ENCODE measurements around the gene IP6K2. TPM values are rescaled to one million over a fixed set of nuclear protein-coding genes. Genes with fewer than 3 reads are reported as not detected.
A peak's percentile ranks its signal among the peaks of the same experiment; 100 is the strongest.

IP6K2 gene
- polyA plus RNA-seq, 1 donor = 176 TPM

- DNase-seq = no peak
- Histone ChIP-seq H3K4me3 (ENCODE audit: low read length) (no peak overlapping the region), H3K27me3 (ENCODE audit: control insufficient read depth, insufficient read depth, low read length) (no peaks in the 10 kb centered on the region), H3K9me3 (ENCODE audit: control insufficient read depth, low read depth, low read length) (no peaks in the 10 kb centered on the region), H3K4me1 (ENCODE audit: control insufficient read depth, insufficient read depth, low read length) (no peaks in the 10 kb centered on the region), H3K27ac (ENCODE audit: low read length) (no peak overlapping the region), H3K36me3 (ENCODE audit: control insufficient read depth, insufficient read depth, low read length) (peaks cover 47% of the 10 kb centered on the region)
- no CpG with 5 or more reads among the region's 9 CpGs for WGBS (ENCODE audit: insufficient coverage, low lambda C conversion rate)
These were observed 42.5 kb downstream of the IP6K2 start for GRCh38 chr3:48674505-48674904.

- DNase-seq = no peak
- no CpG with 5 or more reads among the region's 1 CpG for WGBS (ENCODE audit: insufficient coverage, low lambda C conversion rate)
- Histone ChIP-seq H3K9me3 (ENCODE audit: control insufficient read depth, low read depth, low read length) (no peaks in the 10 kb centered on the region), H3K27me3 (ENCODE audit: control insufficient read depth, insufficient read depth, low read length) (no peaks in the 10 kb centered on the region), H3K4me3 (ENCODE audit: low read length) (no peak overlapping the region), H3K36me3 (ENCODE audit: control insufficient read depth, insufficient read depth, low read length) (peaks cover 28% of the 10 kb centered on the region), H3K27ac (ENCODE audit: low read length) (no peak overlapping the region), H3K4me1 (ENCODE audit: control insufficient read depth, insufficient read depth, low read length) (no peaks in the 10 kb centered on the region)
These were observed 44.5 kb downstream of the IP6K2 start for GRCh38 chr3:48672522-48672921.

GRCh38 chr3:48664929-48665328 is 52.1 kb downstream of the IP6K2 start:
- no peak overlapping the region for H3K4me3 ChIP-seq (ENCODE audit: low read length)
- WGBS (ENCODE audit: insufficient coverage, low lambda C conversion rate) = no CpG with 5 or more reads among the region's 4 CpGs
- H3K9me3 ChIP-seq (ENCODE audit: control insufficient read depth, low read depth, low read length) = peaks cover 17% of the 10 kb centered on the region
- no peak for DNase-seq
- H3K4me1 ChIP-seq (ENCODE audit: control insufficient read depth, insufficient read depth, low read length) = peaks cover 9% of the 10 kb centered on the region
- peaks cover 37% of the 10 kb centered on the region for H3K27me3 ChIP-seq (ENCODE audit: control insufficient read depth, insufficient read depth, low read length)
- H3K36me3 ChIP-seq (ENCODE audit: control insufficient read depth, insufficient read depth, low read length) = no peaks in the 10 kb centered on the region
- no peak overlapping the region for H3K27ac ChIP-seq (ENCODE audit: low read length)

GRCh38 chr3:48664313-48664644 is 52.7 kb downstream of the IP6K2 start:
- WGBS (ENCODE audit: insufficient coverage, low lambda C conversion rate) = no CpG with 5 or more reads among the region's 11 CpGs
- H3K27me3 ChIP-seq (ENCODE audit: control insufficient read depth, insufficient read depth, low read length) = peaks cover 37% of the 10 kb centered on the region

GRCh38 chr3:48663489-48664312 is 53.3 kb downstream of the IP6K2 start:
- H3K4me1 ChIP-seq (ENCODE audit: control insufficient read depth, insufficient read depth, low read length) = peaks cover 9% of the 10 kb centered on the region
- peak; percentile 96 for DNase-seq
- H3K27ac ChIP-seq (ENCODE audit: low read length) = peak overlapping the region; percentile 82
- no CpG with 5 or more reads among the region's 66 CpGs for WGBS (ENCODE audit: insufficient coverage, low lambda C conversion rate)
- H3K27me3 ChIP-seq (ENCODE audit: control insufficient read depth, insufficient read depth, low read length) = peaks cover 37% of the 10 kb centered on the region
- H3K4me3 ChIP-seq (ENCODE audit: low read length) = peak overlapping the region; percentile 75
- H3K9me3 ChIP-seq (ENCODE audit: control insufficient read depth, low read depth, low read length) = peaks cover 17% of the 10 kb centered on the region
- no peaks in the 10 kb centered on the region for H3K36me3 ChIP-seq (ENCODE audit: control insufficient read depth, insufficient read depth, low read length)

More at GRCh38 chr3:48664313-48664644, 52.7 kb downstream of the IP6K2 start:
- peak overlapping the region; percentile 75 for H3K4me3 ChIP-seq (ENCODE audit: low read length)
- H3K9me3 ChIP-seq (ENCODE audit: control insufficient read depth, low read depth, low read length) = peaks cover 17% of the 10 kb centered on the region
- no peaks in the 10 kb centered on the region for H3K36me3 ChIP-seq (ENCODE audit: control insufficient read depth, insufficient read depth, low read length)
- H3K4me1 ChIP-seq (ENCODE audit: control insufficient read depth, insufficient read depth, low read length) = peaks cover 9% of the 10 kb centered on the region
- no peak overlapping the region for H3K27ac ChIP-seq (ENCODE audit: low read length)
- DNase-seq = no peak

- WGBS (ENCODE audit: insufficient coverage, low lambda C conversion rate) = no CpG with 5 or more reads among the region's 52 CpGs
- Histone ChIP-seq H3K4me1 (ENCODE audit: control insufficient read depth, insufficient read depth, low read length) (peaks cover 9% of the 10 kb centered on the region), H3K27ac (ENCODE audit: low read length) (peak within 1 kb of the TSS; percentile 82), H3K27me3 (ENCODE audit: control insufficient read depth, insufficient read depth, low read length) (peaks cover 40% of the 10 kb centered on the region), H3K4me3 (ENCODE audit: low read length) (peak within 1 kb of the TSS; percentile 75), H3K36me3 (ENCODE audit: control insufficient read depth, insufficient read depth, low read length) (no peaks in the 10 kb centered on the region), H3K9me3 (ENCODE audit: control insufficient read depth, low read depth, low read length) (peaks cover 17% of the 10 kb centered on the region)
- peak; percentile 61 to 77 for DNase-seq
These were observed 54.1 kb downstream of the IP6K2 start, which contains the start of gene CELSR3 for GRCh38 chr3:48662753-48663488. Gene CELSR3 (minus strand): TSS chr3:48662886. CDS start chr3:48662634, 252 bp downstream.

GRCh38 chr3:48662145-48662752 is 54.8 kb downstream of the IP6K2 start:
- H3K27me3 ChIP-seq (ENCODE audit: control insufficient read depth, insufficient read depth, low read length) = peaks cover 47% of the 10 kb centered on the region
- no peaks in the 10 kb centered on the region for H3K36me3 ChIP-seq (ENCODE audit: control insufficient read depth, insufficient read depth, low read length)
- no peak for DNase-seq
- H3K27ac ChIP-seq (ENCODE audit: low read length) = no peak overlapping the region
- no CpG with 5 or more reads among the region's 46 CpGs for WGBS (ENCODE audit: insufficient coverage, low lambda C conversion rate)
- H3K4me1 ChIP-seq (ENCODE audit: control insufficient read depth, insufficient read depth, low read length) = peaks cover 9% of the 10 kb centered on the region
- peak overlapping the region; percentile 2 for H3K4me3 ChIP-seq (ENCODE audit: low read length)
- peaks cover 17% of the 10 kb centered on the region for H3K9me3 ChIP-seq (ENCODE audit: control insufficient read depth, low read depth, low read length)

- Histone ChIP-seq H3K4me1 (ENCODE audit: control insufficient read depth, insufficient read depth, low read length) (peaks cover 13% of the 10 kb centered on the region), H3K27ac (ENCODE audit: low read length) (no peak overlapping the region), H3K9me3 (ENCODE audit: control insufficient read depth, low read depth, low read length) (peaks cover 23% of the 10 kb centered on the region), H3K27me3 (ENCODE audit: control insufficient read depth, insufficient read depth, low read length) (peaks cover 53% of the 10 kb centered on the region), H3K4me3 (ENCODE audit: low read length) (peak overlapping the region; percentile 44), H3K36me3 (ENCODE audit: control insufficient read depth, insufficient read depth, low read length) (no peaks in the 10 kb centered on the region)
- peak; percentile 48 to 56 for DNase-seq
- WGBS (ENCODE audit: insufficient coverage, low lambda C conversion rate) = no CpG with 5 or more reads among the region's 67 CpGs
These were observed 55.4 kb downstream of the IP6K2 start for GRCh38 chr3:48661501-48662144.

GRCh38 chr3:48660800-48661400 is 56.1 kb downstream of the IP6K2 start:
- Histone ChIP-seq H3K4me1 (ENCODE audit: control insufficient read depth, insufficient read depth, low read length) (peaks cover 13% of the 10 kb centered on the region), H3K4me3 (ENCODE audit: low read length) (peak overlapping the region; percentile 44), H3K36me3 (ENCODE audit: control insufficient read depth, insufficient read depth, low read length) (no peaks in the 10 kb centered on the region), H3K9me3 (ENCODE audit: control insufficient read depth, low read depth, low read length) (peaks cover 25% of the 10 kb centered on the region), H3K27me3 (ENCODE audit: control insufficient read depth, insufficient read depth, low read length) (peaks cover 53% of the 10 kb centered on the region), H3K27ac (ENCODE audit: low read length) (no peak overlapping the region)
- DNase-seq = no peak
- WGBS (ENCODE audit: insufficient coverage, low lambda C conversion rate) = no CpG with 5 or more reads among the region's 61 CpGs

Measured in large intestine (tissue), 3 donors.